ENCODE data around the gene CELSR2. TPM values are rescaled to one million over a fixed set of nuclear protein-coding genes. Genes with fewer than 3 reads are reported as not detected.

Gene CELSR2
- polyA plus RNA-seq, 2 of the 4 experiments (the other 2 are of a cell fraction), result 2.5 to 5.9 TPM

DNA sequence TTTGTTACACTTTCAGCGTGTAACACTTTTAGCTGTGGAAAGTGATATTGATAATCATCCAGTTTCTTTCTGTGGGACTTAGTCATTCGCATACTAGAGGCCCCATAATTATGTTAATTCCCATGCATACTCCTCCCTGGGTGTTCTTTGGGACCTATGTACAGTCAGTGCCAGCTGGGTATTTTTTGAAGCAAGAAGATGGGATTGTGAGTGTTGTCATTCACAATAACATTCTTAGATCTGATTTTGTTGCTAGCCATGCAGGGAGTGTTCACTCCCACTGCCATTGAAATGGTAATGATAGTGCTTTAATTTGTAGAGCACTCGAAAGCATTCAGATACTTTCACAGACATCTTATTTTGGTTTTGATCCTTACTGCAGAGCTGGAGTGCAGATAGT lies 24.0 kb upstream of the CELSR2 start:
- Histone ChIP-seq H3K9me3 (no peaks in the 10 kb centered on the region), H3K4me3 (no peak overlapping the region), H3K27ac (no peak overlapping the region), H3K4me1 (peaks cover 12% of the 10 kb centered on the region; the same call in 1 of the 3 replicates), H3K4me2 (no peak overlapping the region)
- FAIRE-seq (no peak), DNase-seq (ENCODE audit: low read depth in 1 of 2, low spot score in 1 of 2) (no peak), ATAC-seq (no peak)
- ChIA-PET POLR2A (no interaction called here), CTCF (no interaction called here)
- TF ChIP-seq CBX8 (IDR thresholded peaks at IDR 0.05), result no peak
- TF ChIP-seq TFCP2L1 (CRISPR knock-in tag; IDR thresholded peaks at IDR 0.05), result no peak
- no peak for TF ChIP-seq RAD21 (conservative IDR thresholded peaks at IDR 0.05 in 1 of 2, IDR thresholded peaks at IDR 0.05 in 1 of 2)
- no peak for TF ChIP-seq ZSCAN20 (CRISPR knock-in tag; IDR thresholded peaks at IDR 0.05)
- TF ChIP-seq HDAC2 (IDR thresholded peaks at IDR 0.05), result no peak
- TF ChIP-seq, protein P1, sequence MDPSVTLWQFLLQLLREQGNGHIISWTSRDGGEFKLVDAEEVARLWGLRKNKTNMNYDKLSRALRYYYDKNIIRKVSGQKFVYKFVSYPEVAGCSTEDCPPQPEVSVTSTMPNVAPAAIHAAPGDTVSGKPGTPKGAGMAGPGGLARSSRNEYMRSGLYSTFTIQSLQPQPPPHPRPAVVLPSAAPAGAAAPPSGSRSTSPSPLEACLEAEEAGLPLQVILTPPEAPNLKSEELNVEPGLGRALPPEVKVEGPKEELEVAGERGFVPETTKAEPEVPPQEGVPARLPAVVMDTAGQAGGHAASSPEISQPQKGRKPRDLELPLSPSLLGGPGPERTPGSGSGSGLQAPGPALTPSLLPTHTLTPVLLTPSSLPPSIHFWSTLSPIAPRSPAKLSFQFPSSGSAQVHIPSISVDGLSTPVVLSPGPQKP (IDR thresholded peaks at IDR 0.05; ENCODE audit: low read depth, low read length), result no peak
- no peak for TF ChIP-seq ZC3H11A (IDR thresholded peaks at IDR 0.05)
- TF ChIP-seq CHD4 (IDR thresholded peaks at IDR 0.05; ENCODE audit: borderline replicate concordance), result no peak
- no peak for TF ChIP-seq FOXS1 (CRISPR knock-in tag; IDR thresholded peaks at IDR 0.05)
- no peak for TF ChIP-seq HOXB5 (CRISPR knock-in tag; IDR thresholded peaks at IDR 0.05)
- TF ChIP-seq, protein P2, sequence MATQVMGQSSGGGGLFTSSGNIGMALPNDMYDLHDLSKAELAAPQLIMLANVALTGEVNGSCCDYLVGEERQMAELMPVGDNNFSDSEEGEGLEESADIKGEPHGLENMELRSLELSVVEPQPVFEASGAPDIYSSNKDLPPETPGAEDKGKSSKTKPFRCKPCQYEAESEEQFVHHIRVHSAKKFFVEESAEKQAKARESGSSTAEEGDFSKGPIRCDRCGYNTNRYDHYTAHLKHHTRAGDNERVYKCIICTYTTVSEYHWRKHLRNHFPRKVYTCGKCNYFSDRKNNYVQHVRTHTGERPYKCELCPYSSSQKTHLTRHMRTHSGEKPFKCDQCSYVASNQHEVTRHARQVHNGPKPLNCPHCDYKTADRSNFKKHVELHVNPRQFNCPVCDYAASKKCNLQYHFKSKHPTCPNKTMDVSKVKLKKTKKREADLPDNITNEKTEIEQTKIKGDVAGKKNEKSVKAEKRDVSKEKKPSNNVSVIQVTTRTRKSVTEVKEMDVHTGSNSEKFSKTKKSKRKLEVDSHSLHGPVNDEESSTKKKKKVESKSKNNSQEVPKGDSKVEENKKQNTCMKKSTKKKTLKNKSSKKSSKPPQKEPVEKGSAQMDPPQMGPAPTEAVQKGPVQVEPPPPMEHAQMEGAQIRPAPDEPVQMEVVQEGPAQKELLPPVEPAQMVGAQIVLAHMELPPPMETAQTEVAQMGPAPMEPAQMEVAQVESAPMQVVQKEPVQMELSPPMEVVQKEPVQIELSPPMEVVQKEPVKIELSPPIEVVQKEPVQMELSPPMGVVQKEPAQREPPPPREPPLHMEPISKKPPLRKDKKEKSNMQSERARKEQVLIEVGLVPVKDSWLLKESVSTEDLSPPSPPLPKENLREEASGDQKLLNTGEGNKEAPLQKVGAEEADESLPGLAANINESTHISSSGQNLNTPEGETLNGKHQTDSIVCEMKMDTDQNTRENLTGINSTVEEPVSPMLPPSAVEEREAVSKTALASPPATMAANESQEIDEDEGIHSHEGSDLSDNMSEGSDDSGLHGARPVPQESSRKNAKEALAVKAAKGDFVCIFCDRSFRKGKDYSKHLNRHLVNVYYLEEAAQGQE (IDR thresholded peaks at IDR 0.05), result no peak
- no peak for TF ChIP-seq POLR2AphosphoS2 (conservative IDR thresholded peaks at IDR 0.05; ENCODE audit: low read length)
- no peak for TF ChIP-seq RARB (CRISPR knock-in tag; IDR thresholded peaks at IDR 0.05)
- TF ChIP-seq MAZ (IDR thresholded peaks at IDR 0.05; ENCODE audit: borderline replicate concordance, low read depth, low read length), result no peak
- TF ChIP-seq, protein P3, sequence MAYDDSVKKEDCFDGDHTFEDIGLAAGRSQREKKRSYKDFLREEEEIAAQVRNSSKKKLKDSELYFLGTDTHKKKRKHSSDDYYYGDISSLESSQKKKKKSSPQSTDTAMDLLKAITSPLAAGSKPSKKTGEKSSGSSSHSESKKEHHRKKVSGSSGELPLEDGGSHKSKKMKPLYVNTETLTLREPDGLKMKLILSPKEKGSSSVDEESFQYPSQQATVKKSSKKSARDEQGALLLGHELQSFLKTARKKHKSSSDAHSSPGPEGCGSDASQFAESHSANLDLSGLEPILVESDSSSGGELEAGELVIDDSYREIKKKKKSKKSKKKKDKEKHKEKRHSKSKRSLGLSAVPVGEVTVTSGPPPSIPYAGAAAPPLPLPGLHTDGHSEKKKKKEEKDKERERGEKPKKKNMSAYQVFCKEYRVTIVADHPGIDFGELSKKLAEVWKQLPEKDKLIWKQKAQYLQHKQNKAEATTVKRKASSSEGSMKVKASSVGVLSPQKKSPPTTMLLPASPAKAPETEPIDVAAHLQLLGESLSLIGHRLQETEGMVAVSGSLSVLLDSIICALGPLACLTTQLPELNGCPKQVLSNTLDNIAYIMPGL (CRISPR knock-in tag; IDR thresholded peaks at IDR 0.05; ENCODE audit: borderline replicate concordance), result no peak
- no peak for TF ChIP-seq HEYL (CRISPR knock-in tag; IDR thresholded peaks at IDR 0.05)
- no peak for TF ChIP-seq CBX2 (IDR thresholded peaks at IDR 0.05; ENCODE audit: borderline replicate concordance, low read depth)
- TF ChIP-seq, protein P4, sequence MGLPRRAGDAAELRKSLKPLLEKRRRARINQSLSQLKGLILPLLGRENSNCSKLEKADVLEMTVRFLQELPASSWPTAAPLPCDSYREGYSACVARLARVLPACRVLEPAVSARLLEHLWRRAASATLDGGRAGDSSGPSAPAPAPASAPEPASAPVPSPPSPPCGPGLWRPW (IDR thresholded peaks at IDR 0.05), result no peak
- TF ChIP-seq CHD2 (IDR thresholded peaks at IDR 0.05; ENCODE audit: low read length, partially characterized antibody), result no peak
- TF ChIP-seq KDM1A (IDR thresholded peaks at IDR 0.05; ENCODE audit: low read depth), result no peak
- WGBS (ENCODE audit: missing lambda C conversion rate), result 97% methylated on average over 3 of the region's 3 CpGs

Data from A549 (cell line).